HepG2 (cell line): ENCODE measurements around the gene TBCD. TPM values are rescaled to one million over a fixed set of nuclear protein-coding genes. Genes with fewer than 3 reads are reported as not detected.
A peak's percentile ranks its signal among the peaks of the same experiment; 100 is the strongest.

Source experiments
- ATAC-seq: fragments of 200-7000 bp; cut with Tn5 transposase; 3 replicates; pipeline ENCODE4 v1.9.1; 2020; ENCODE audit warnings: mild to moderate bottlenecking, moderate library complexity
- BruUV-seq: library from RNA; stranded (reverse); fragments of 400-500 nt; replicated peaks from 2 replicates; lab custom pipeline; 2021; lab: Mats Ljungman, UMichigan
- CTCF ChIA-PET: fragments of 300-600 bp; formaldehyde crosslinking; extraction: SDS; loops from one replicate; lab custom pipeline; 2021; ENCODE audit warnings: low total read pairs, inconsistent platforms, low intra/inter-chr PET ratio; lab: Yijun Ruan, JAX
- POLR2A ChIA-PET: fragments of 350-600 bp; sonication (Branson Sonifier 250); formaldehyde crosslinking; loops from one replicate; lab custom pipeline; 2020; ENCODE audit warnings: antibody characterized with exemption, inconsistent platforms; lab: Yijun Ruan, JAX
- DNase-seq: peaks from one replicate; pipeline ENCODE4 v3.0.0-alpha.2; 2015; ENCODE audit warnings: low spot score
- FAIRE-seq: peaks from 3 replicates; lab custom pipeline; 2011; peaks lifted over from hg19 to GRCh38; lab: Jason Lieb, UNC
- H2AFZ ChIP-seq: one replicate; pipeline ENCODE4 v1.6.1; 2011; ENCODE audit warnings: low read length, inconsistent platforms
- H3K27ac ChIP-seq: fragments of 300-600 bp; 3 replicates; pipeline ENCODE4 v1.8.0; 2011; ENCODE audit warnings: mixed run types, mild to moderate bottlenecking, mixed read lengths, low read length, inconsistent platforms; ENCODE audit not compliant: insufficient read depth; ENCODE audit errors: extremely low read length
- H3K27me3 ChIP-seq, 2 experiments: fragments of 200-600 bp in 1 of 2; 2 replicates in 1 of 2; 3 replicates in 1 of 2; pipeline versions ENCODE4 v1.6.0 to v1.8.0; 2011; ENCODE audit warnings: low read length in 2 of 2, mild to moderate bottlenecking in 2 of 2, moderate library complexity in 2 of 2, inconsistent platforms in 1 of 2; ENCODE audit not compliant: insufficient read depth in 2 of 2, control insufficient read depth in 1 of 2
- H3K36me3 ChIP-seq, 2 experiments: fragments of 200-600 bp in 1 of 2; replicated peaks in 1 of 2; 2 replicates in 1 of 2; 3 replicates in 1 of 2; pipeline versions ENCODE4 v1.5.1 to v1.8.0; 2011; ENCODE audit warnings: low read length in 2 of 2, inconsistent platforms in 1 of 2; ENCODE audit not compliant: insufficient read depth in 2 of 2, control insufficient read depth in 1 of 2
- H3K4me1 ChIP-seq: 2 replicates; pipeline ENCODE4 v1.5.1; 2012; ENCODE audit warnings: low read length, inconsistent platforms; ENCODE audit not compliant: insufficient read depth
- H3K4me2 ChIP-seq: 2 replicates; pipeline ENCODE4 v1.6.0; 2011; ENCODE audit warnings: low read depth, low read length, inconsistent platforms
- H3K4me3 ChIP-seq, 3 experiments: fragments of 200-600 bp in 1 of 3; sonication (generic), shearing (Covaris generic) in 1 of 3; replicated peaks in 1 of 3; 2 replicates each; pipeline ENCODE4 v1.5.1; 2011 to 2016; ENCODE audit warnings: low read length in 3 of 3, inconsistent platforms in 2 of 3, low read depth in 2 of 3, mild to moderate bottlenecking in 2 of 3, control low read depth in 1 of 3, mixed read lengths in 1 of 3; ENCODE audit not compliant: insufficient read depth in 1 of 3
- H3K79me2 ChIP-seq: one replicate; pipeline ENCODE4 v1.6.1; 2011; ENCODE audit warnings: low read length, inconsistent platforms; ENCODE audit not compliant: insufficient read depth
- H3K9ac ChIP-seq: 2 replicates; pipeline ENCODE4 v1.6.0; 2011; ENCODE audit warnings: mild to moderate bottlenecking, low read depth, low read length, inconsistent platforms; ENCODE audit not compliant: insufficient read depth
- H3K9me3 ChIP-seq: 2 replicates; pipeline ENCODE4 v1.5.1; 2012; ENCODE audit warnings: mild to moderate bottlenecking, low read length
- H4K20me1 ChIP-seq: 2 replicates; pipeline ENCODE4 v1.6.0; 2011; ENCODE audit warnings: inconsistent platforms, mild to moderate bottlenecking, low read length, moderate library complexity; ENCODE audit not compliant: insufficient read depth
- DPF2 ChIP-seq: sonication (generic); formaldehyde crosslinking; IDR thresholded peaks from 2 replicates; pipeline ENCODE4 v1.4.0; 2020; ENCODE audit warnings: mild to moderate bottlenecking, low read depth, missing genetic modification reagents, borderline replicate concordance
- FOSL2 ChIP-seq: sonication (generic); formaldehyde crosslinking; IDR thresholded peaks from 2 replicates; pipeline ENCODE4 v1.4.0; 2020; ENCODE audit warnings: missing genetic modification reagents
- RXRB ChIP-seq: IDR thresholded peaks from 2 replicates; pipeline ENCODE4 v1.6.1; 2016; ENCODE audit warnings: borderline replicate concordance, missing genetic modification reagents, missing compliant biosample characterization
- WGBS: methylation state at CpG from one replicate; pipeline ENCODE4 v1.1.6; 2017; ENCODE audit warnings: low lambda C conversion rate; 5-methylcytosine and 5-hydroxymethylcytosine counted together
- in situ Hi-C: cut with HindIII; loops from 2 replicates; pipeline ENCODE4 v1.10.0; 2017; ENCODE audit warnings: low pct_unique_long_range_greater_than_20kb; ENCODE audit not compliant: extremely low pct_ligation_motif_present
- intact Hi-C: fragments of 100-400 bp; cut with micrococcal nuclease; formaldehyde crosslinking; loops from one replicate; pipeline ENCODE4 v1.10.0; 2022; ENCODE audit not compliant: unreplicated experiment
- polyA plus RNA-seq, 8 experiments: library from polyadenylated mRNA; depleted of rRNA in 3 of 8; stranded (reverse) in 7 of 8; unstranded in 1 of 8; fragments of >200 nt; fragmentation: Illumina TruSeq in 4 of 8; extraction: Trizol in 4 of 8; gene quantifications; 2 replicates each; pipeline versions ENCODE4 v1.2.1 to v1.2.3, GENCODE V29; 2011 to 2016; ENCODE audit warnings: low read depth in 4 of 8, missing spikeins in 1 of 8, mixed read lengths in 1 of 8; ENCODE audit not compliant: insufficient read depth in 1 of 8
- total RNA-seq, 5 experiments: library from RNA; depleted of rRNA; stranded (reverse); fragments of >200 nt; fragmentation: Illumina TruSeq; extraction: Trizol; gene quantifications; 2 replicates each; pipeline ENCODE4 v1.2.3, GENCODE V29; 2016; ENCODE audit warnings: low read depth in 1 of 5

The TBCD gene
- total and polyA plus RNA-seq, 2 of the 13 experiments (the other 11 are each of a cell fraction or from before 2014, with no cell fraction given): 33.9 to 54.8 TPM

DNA sequence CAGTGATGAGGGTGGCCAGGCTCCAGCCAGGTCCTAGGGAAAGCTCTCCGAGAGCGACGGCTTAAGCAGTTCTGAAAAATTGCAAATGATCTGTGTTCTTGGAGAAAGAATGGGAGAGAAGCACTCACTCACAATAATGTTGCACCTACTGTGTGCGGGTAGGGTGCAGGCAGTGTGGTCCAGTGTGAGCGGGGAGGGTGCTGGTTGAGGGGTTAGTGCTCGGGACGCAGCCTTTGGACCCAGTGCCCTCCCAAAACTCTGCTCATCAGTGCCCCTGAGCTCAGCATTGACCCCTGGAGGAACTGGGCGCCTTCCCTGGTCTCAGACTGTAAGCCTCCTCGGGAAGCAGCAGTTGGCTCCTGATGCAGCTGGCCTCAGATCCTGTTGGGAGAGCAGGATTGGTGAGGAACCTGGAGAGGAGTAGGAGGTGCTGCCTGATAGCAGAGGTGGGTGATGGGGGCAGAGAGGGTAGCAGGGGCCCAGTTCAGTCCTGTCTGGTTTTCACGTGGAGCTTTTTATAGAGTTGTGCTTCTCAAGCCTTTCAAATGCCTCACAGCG, 111.6 kb downstream of the TBCD start:
- H3K9me3 ChIP-seq: no peaks in the 10 kb centered on the region
- H4K20me1 ChIP-seq: no peaks in the 10 kb centered on the region
- no peaks in the 10 kb centered on the region for H3K79me2 ChIP-seq
- ChIA-PET CTCF (no interaction called here), POLR2A (no interaction called here)
- intact Hi-C loops: no loop called here
- in situ Hi-C loops: no loop called here
- DNase-seq (no peak), FAIRE-seq (no peak), ATAC-seq (no peak)
- no TSS peak for BruUV-seq
- no peaks in the 10 kb centered on the region for H3K27me3 ChIP-seq
- no peaks in the 10 kb centered on the region for H3K36me3 ChIP-seq
- 94% methylated on average over 11 of the region's 11 CpGs for WGBS
- H3K9ac ChIP-seq: no peak overlapping the region
- TF ChIP-seq DPF2 (CRISPR knock-in tag): no peak
- H3K4me1 ChIP-seq: peaks cover 17% of the 10 kb centered on the region
- H3K27ac ChIP-seq: no peak overlapping the region
- H2AFZ ChIP-seq: no peak overlapping the region
- H3K4me2 ChIP-seq: no peak overlapping the region
- no peak overlapping the region for H3K4me3 ChIP-seq

DNA sequence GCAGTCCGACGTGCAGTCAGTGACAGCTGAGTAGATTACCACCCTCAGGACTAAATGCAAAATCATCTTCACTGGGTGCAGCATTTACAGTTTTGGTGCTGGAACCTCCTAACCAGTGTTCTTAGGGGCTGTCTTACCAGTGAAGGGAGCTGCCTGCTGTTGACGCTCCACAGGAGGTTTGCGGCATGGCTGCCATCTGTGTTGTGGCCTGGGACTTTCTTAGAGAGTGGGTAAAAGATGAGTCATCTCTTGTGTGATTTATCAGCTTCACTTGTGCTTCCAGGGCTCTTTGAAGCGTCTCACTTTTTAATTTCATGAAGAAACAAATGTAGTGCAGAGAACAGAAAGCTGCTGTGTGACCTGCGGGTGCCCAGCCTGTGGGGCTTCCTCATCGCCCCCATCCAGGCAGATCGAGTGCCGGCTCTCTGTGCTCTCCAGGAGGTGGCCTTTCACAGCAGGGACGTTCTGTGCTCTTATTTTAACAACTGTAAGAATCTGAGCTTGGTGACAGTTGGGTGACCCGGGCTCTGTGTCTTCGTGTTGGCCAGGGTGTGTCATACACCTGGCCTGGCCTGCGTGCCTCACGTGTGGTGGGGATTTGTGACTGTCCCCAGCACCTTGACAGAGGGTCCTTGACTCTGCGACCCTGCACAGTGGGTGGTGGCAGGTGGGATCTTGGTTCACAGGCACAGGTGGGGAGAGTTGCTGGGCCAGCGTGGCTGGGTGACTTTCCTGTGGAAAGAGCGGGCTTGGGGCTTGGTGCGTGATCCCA, 112.3 kb downstream of the TBCD start:
- Histone ChIP-seq H3K36me3 (no peaks in the 10 kb centered on the region), H3K79me2 (no peaks in the 10 kb centered on the region), H3K4me2 (no peak overlapping the region), H3K9me3 (no peaks in the 10 kb centered on the region), H4K20me1 (no peaks in the 10 kb centered on the region), H3K27ac (no peak overlapping the region), H3K4me1 (peaks cover 12% of the 10 kb centered on the region), H3K9ac (no peak overlapping the region), H3K27me3 (no peaks in the 10 kb centered on the region), H2AFZ (no peak overlapping the region), H3K4me3 (no peak overlapping the region)
- 90% methylated on average over 15 of the region's 18 CpGs for WGBS
- in situ Hi-C loops: no loop called here
- intact Hi-C loops: no loop called here
- FAIRE-seq (no peak), ATAC-seq (no peak), DNase-seq (no peak)
- no TSS peak for BruUV-seq
- TF ChIP-seq RXRB (CRISPR knock-in tag) (no peak), FOSL2 (CRISPR knock-in tag) (0 out of 2 replicates have a peak, but pooled peaks have one; percentile 7)
- ChIA-PET POLR2A (no interaction called here), CTCF (no interaction called here)
